Occipital lobe (tissue), 2 donors: Measurements from ENCODE around the gene AIG1. TPM values are rescaled to one million over a fixed set of nuclear protein-coding genes. Genes with fewer than 3 reads are reported as not detected.
"Not testable (repeated sequence)": the region's sequence is repeated elsewhere in the genome, so short reads cannot be mapped to it uniquely, and the experiment has no call there.

Experiments
- DNase-seq: peaks from one replicate; lab custom pipeline; 2025; lab: John Stamatoyannopoulos, UW
- total RNA-seq: library from RNA; depleted of rRNA; stranded (reverse); fragments of >200 nt; gene quantifications from one replicate; pipeline ENCODE4 v1.2.3, GENCODE V29; 2014

Gene AIG1
- total RNA-seq, 1 donor from 2014 or later, result 35.7 TPM

- DNase-seq, result no peak
Measured at GRCh38 chr6:143262859-143263258, 202.2 kb downstream of the AIG1 start.

GRCh38 chr6:143264379-143264778 is 203.7 kb downstream of the AIG1 start:
- no peak for DNase-seq

DNA sequence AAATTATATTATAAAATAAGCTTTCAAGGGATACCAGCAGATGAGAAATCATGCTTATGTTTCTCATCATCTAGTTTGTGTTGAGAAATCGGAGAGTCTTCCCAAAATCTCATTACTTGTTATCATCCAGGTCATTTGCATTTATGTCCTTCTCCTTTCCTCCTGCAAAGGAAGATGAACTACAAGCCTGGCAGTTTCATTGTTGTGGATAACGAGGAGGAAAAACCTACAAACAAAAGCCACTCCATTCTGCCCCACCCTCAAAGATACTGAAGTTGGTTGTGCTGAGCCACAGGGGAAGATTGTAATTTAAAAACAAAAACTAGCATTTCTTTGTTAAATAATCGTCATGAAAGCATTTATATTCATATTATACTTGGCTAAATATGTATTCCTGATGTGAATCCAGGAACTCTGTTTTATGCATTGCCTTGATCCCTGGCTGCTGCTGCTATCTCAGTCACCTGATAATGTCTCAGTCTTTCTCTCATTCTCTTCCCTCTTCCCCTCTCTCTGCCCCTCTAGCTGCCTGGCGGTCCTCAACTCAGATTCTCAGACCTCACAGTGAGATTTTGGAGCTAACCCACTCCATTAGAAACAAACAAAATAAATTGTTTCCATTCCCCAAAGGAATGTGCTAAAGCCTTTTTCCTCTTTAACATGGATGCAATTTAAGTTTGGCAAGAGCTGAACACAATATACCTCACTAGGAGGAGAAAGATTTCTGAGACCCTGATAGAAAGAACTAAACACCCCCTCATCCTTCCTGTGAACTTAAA is 204.5 kb downstream of the AIG1 start:
- DNase-seq, result no peak

DNA sequence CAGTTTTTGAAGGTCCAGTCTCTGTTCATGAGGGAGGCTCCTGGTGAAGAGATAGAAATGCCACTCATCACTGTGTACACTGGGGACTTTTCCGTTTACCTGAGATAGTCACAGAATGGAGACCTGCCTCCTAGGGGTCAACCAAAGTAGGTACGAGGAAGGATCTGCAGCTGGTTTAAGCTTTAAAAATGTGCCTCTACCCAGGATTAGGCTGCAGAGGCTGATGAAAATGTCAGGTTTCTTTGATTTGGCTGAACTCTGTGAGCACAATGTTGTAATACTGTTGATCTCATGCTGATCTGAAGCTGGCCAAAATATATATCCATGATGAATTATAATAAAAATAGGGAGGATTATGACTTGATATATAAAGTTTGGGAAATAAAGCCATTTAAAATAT is 207.1 kb downstream of the AIG1 start:
- DNase-seq, result no peak

DNA sequence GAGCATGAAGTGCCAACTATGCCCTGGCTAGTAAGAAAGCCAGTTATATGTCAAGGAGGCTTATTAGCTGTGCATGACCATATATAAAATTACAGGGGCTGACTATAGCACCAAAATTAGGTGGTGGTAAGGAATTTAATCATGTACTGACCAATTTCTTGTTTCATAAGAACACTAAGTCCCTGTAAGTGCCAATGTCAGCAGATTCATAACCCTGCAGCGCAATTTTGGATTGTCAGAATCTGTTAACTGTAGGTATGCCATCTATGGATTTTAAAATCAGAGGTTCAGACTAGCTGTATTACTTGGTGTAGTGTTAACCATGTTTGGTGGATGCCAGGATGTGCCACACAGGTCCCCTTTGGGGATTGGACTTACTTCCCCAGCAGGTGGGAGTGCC is 207.8 kb downstream of the AIG1 start:
- DNase-seq, result no peak

GRCh38 chr6:143270026-143270425 is 209.3 kb downstream of the AIG1 start:
- DNase-seq, result no peak

GRCh38 chr6:143271024-143271423 is 210.3 kb downstream of the AIG1 start:
- DNase-seq, result no peak

DNA sequence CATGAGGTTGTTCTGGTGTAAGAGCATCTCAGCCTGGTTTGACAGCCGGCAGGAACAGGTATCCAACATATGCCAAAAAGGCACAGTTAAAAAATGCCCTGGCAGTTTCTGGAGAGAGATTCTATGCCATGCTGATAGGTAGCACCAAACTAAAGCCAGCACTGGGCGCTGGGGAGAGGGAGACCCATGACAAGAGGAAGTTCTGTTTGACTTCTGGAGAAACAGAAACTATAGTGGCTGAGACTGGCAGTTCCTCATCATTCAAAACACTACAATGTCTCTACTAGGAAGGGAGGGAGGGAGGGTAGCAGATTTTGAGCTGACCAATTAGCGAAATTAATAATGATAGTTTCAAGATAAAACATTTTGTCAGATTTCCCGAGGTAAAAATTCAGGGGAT is 215.7 kb downstream of the AIG1 start:
- DNase-seq, result no peak

DNA sequence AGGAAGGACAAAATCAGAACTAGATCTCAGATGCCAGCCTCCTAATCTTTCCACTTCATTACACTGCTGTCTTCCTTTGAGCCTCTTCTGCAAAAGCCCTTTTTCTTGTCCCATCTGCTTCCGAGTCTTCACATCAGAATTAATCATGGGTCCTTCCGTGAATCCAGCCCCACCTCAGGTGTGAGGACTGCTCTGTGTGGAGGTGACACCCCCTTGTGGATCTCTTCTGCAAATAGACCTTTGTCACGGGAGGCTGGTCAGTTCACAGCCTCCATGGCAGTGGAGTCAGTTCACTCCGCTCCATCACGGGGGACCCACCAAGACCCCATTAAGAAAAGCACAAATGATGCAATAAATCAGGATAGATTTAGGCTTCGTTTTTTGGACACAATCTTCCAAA is 218.7 kb downstream of the AIG1 start:
- DNase-seq, result no peak

GRCh38 chr6:143283887-143284645 is 223.4 kb downstream of the AIG1 start:
- no peak for DNase-seq

DNA sequence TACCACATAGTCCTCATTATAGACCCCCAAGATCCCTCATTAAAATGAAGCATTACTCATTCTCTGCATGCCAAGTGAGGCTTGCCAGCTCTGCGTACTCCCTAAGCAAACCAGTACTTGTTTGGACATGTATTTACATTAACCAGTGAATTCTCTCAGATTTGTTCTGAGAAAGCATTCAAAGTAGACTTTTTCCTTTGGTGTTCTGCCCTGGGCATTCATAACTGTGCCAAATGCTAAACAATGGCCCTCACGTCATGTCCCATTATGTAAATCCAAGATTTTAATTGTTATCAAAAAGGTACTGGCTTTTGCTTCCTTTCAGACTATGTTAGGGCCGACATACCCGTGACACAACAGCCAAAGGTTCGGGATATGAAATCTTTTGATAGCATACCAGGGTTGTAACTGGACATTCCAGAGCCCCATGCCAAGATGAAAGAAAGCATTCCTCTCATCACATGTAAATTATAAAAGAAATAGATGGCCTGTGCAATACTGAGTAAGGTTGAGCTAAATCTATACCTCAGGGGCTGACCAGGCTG is 225.6 kb downstream of the AIG1 start:
- no peak for DNase-seq

DNA sequence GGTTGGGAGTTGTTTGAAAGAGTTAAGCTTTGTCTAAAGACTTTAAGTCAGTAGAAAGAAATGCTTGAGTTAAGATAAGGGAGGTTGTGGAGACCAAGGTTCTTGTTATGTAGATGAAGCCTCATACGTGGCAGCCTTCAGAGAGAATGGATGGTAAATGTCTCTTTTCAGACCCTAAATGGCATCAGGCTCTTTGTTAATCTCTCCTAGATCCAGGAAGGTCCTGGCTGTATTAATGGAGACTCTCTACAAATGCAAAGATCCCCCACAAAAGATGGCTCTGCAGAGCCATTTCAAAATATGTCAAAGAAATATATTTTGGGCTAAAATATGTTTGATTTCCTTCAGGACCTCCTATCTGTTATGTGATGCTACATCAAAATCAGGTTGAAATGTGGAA is 228.2 kb downstream of the AIG1 start:
- no peak for DNase-seq

- DNase-seq, result no peak
Measured at GRCh38 chr6:143290206-143290605, 229.5 kb downstream of the AIG1 start.

DNA sequence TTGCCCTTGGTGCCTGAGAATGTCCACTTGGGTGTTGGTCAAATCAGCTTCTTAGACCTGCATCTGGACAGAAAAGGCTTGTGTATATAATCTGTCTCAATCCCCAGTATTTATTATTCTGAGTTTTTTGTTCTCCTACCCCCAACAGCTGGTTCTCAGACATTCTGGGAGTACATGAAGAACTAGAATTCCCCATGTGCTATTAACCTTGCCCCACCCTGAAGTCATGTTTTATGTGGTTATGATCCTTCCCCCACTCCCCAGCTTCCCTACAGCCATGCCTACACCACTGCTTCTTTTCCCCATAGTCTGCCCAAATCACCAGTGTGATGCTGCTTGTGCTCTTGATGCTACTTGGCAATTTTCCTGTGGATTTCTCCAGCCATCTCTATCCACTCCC is 232.8 kb downstream of the AIG1 start:
- DNase-seq, result no peak

- no peak for DNase-seq
Measured at GRCh38 chr6:143294265-143294860, 233.7 kb downstream of the AIG1 start.

- DNase-seq, result no peak
Measured at GRCh38 chr6:143295932-143296331, 235.2 kb downstream of the AIG1 start.

DNA sequence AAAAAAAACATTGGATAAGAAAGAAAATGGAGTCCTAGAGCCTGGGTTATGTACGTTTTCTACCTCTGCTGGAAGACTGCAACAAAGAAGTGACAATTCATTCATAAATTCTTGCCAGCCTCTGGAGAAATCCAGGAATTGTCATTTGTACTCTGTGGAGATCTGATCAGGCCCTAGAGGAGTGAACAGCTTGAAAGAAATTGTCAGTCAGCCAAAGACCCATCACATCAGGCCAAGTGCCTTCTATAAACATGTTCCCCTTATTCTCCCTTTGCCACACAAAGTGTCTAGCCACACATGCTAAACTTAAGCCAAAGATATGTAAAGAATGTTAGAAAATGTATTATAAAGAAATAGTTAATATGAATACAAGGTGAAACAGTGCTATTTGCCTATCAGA is 237.4 kb downstream of the AIG1 start:
- no peak for DNase-seq

DNA sequence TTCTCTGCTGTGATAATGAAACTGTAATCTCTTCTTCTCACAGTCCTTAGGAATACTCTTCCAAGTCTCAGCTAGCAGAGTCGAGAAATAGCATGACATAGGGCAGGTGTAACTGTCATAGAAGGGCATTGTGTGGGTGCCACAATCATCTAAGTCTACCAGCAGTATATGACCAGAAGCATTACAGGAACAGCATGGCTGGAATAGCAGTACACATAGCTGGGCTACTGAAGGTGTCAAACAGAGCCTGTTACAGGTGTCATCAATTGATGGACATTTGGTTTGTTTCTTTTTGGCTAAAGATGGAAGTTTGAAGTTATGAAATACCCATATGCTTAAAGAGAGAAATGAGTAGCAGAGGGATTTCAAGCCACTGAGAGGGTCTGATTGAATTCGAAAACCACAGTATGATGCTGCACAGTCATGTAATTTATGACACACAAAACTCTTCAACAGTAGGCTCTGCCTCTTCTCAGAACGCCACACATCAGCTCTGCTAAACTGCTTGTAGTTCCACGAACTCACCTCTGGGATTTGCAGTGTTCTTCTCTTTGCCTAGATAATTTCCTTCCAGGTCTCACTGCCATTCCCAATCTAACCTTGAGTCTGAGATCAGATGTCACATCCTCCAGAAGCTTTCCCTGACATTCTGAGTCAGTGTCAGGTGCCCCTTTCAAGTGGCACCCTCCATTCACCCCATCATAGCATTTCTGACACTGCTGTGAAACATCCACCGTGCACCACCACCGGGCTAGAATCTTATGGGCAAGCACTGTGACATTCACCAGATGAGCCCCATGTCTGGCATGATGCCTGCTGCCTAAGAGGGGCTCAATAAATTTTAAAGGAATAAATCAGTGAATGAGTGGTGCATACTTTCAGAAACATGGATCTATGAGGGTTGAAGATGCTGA is 238.8 kb downstream of the AIG1 start:
- no peak for DNase-seq

DNA sequence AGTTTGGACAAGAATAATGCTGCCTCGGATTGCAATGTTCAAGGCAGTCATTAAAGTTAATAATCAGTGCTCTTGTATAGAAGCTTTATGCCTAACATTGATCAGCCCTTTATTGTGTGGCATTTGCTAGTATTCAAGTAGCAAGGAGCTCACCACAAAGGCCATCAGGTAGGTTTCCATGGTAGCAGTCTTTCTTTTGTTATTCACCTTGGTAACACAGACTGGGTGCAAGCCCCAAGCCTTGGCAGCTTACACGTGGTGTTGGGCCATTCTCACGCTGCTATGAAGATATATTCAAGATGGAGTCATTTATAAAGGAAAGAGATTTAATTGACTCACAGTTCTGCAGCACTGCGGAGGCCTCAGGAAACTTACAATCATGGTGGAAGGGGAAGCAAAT is 240.5 kb downstream of the AIG1 start:
- DNase-seq, result no peak

- DNase-seq, result not testable (repeated sequence)
Measured at GRCh38 chr6:143307760-143308159, 247.1 kb downstream of the AIG1 start.

GRCh38 chr6:143313163-143313562 is 252.5 kb downstream of the AIG1 start:
- DNase-seq, result no peak
